Colonic mucosa (tissue), 4 donors: ENCODE data around the gene AIPL1. TPM values are rescaled to one million over a fixed set of nuclear protein-coding genes. Genes with fewer than 3 reads are reported as not detected.

Source experiments
- DNase-seq: peaks from one replicate; pipeline ENCODE4 v3.0.0-alpha.2; 2020
- H3K27ac ChIP-seq: fragments of 200-600 bp; one replicate; pipeline ENCODE4 v1.8.0; 2021
- H3K27me3 ChIP-seq: fragments of 200-600 bp; one replicate; pipeline ENCODE4 v1.8.0; 2021
- H3K36me3 ChIP-seq: fragments of 200-600 bp; one replicate; pipeline ENCODE4 v1.8.0; 2021
- H3K4me1 ChIP-seq: fragments of 200-600 bp; one replicate; pipeline ENCODE4 v1.8.0; 2021; ENCODE audit warnings: mild to moderate bottlenecking
- H3K4me3 ChIP-seq: fragments of 200-600 bp; one replicate; pipeline ENCODE4 v1.8.0; 2021
- H3K9ac ChIP-seq, 2 donors: one replicate each; pipeline ENCODE4 v1.7.0; 2013; ENCODE audit warnings: control low read depth in 2 of 2, low read depth in 2 of 2, low read length in 2 of 2
- H3K9me3 ChIP-seq: fragments of 200-600 bp; one replicate; pipeline ENCODE4 v1.8.0; 2021
- intact Hi-C: fragments of 100-400 bp; cut with DNase I; formaldehyde crosslinking; loops from one replicate; pipeline ENCODE4 v1.14.1; 2022
- total RNA-seq, 2 donors: library from RNA; stranded (reverse); fragmentation: NEBNext Ultra II Directional in 1 of 2; extraction: Animal tissue kit (Norgen Biotek cat#: 25700) in 1 of 2; gene quantifications; one replicate each; pipeline ENCODE4 v1.2.1, GENCODE V29; 2021
- TF ChIP-seq, protein P1 (sequence below): fragments of 200-600 bp; IDR thresholded peaks from one replicate; pipeline ENCODE4 v1.8.0; 2022; ENCODE audit warnings: antibody characterized with exemption, mild to moderate bottlenecking
- donor health status: healthy.
- donor health status: DM: no; HTN: no; CAD: no.
- donor health status: DM: no; HTN: no; CAD: no.

The AIPL1 gene
- total RNA-seq, 2 donors from 2014 or later, result not detected

DNA sequence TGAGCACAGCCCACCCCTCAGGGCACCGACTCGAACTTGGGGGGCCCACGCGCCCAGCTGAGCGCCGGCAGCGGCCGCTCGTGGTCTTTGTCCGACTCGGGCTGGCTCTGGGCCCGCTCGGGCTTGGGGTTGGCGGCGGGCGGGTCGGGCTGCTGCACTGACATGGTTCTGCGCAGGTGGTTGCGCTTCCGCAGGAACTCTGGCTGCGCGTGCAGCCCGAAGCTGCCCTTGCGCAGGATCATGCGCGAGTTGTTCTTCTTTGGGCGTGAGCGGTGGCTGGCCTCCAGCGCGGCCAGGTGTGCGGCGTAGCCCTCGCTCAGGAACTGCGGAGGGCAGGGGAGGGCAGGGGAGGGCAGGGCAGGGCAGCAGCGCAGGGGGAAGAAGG lies 20.4 kb upstream of the AIPL1 start:
- Histone ChIP-seq H3K4me3 (no peak overlapping the region), H3K27me3 (no peaks in the 10 kb centered on the region), H3K9ac (no peak overlapping the region), H3K36me3 (no peaks in the 10 kb centered on the region), H3K27ac (no peak overlapping the region), H3K9me3 (no peaks in the 10 kb centered on the region), H3K4me1 (no peaks in the 10 kb centered on the region)
- TF ChIP-seq, protein P1, sequence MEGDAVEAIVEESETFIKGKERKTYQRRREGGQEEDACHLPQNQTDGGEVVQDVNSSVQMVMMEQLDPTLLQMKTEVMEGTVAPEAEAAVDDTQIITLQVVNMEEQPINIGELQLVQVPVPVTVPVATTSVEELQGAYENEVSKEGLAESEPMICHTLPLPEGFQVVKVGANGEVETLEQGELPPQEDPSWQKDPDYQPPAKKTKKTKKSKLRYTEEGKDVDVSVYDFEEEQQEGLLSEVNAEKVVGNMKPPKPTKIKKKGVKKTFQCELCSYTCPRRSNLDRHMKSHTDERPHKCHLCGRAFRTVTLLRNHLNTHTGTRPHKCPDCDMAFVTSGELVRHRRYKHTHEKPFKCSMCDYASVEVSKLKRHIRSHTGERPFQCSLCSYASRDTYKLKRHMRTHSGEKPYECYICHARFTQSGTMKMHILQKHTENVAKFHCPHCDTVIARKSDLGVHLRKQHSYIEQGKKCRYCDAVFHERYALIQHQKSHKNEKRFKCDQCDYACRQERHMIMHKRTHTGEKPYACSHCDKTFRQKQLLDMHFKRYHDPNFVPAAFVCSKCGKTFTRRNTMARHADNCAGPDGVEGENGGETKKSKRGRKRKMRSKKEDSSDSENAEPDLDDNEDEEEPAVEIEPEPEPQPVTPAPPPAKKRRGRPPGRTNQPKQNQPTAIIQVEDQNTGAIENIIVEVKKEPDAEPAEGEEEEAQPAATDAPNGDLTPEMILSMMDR, result no peak
- peak; percentile 71 for DNase-seq
- intact Hi-C loops, result no loop called here

DNA sequence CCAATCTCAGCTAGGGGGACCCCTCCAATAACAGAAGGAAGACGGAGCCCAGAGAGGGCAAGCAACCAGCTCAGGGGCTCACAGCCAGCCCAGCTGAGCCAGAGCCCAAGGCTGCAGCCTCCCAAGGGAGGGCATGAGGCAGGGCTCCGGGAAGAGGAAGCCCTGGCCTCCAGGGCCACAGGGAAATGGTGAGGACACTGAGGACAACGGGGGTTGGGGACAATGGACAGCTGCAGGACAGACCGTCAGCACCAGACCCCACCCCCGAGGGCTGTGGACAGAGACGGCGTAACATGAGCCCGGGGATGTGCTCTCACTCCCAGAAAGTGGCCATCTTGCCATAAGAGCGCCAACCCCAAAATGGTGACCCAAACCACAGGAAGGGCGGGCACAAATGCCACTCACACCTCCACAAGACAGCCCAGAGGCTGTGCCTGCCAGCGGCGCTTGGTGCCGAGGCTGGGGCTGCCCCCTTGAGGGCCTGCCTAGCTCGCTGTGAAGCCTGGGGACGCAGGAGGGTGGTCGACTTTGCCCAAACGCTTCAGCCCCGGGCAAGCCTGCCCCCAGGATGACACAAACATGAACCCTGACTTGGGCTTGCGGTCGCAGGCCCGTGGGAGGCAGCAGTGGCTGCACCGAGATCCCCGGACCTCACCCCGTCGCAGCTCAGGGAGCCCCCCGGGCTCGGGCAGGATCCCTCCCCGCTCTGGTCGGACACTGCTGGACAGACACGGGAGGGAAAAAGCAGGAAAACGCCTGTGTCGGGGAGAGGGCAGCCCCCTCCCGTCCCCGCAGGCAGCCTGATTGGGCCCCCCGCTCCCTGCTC lies 19.8 kb upstream of the AIPL1 start:
- H3K27me3 ChIP-seq, result no peaks in the 10 kb centered on the region
- H3K9me3 ChIP-seq, result no peaks in the 10 kb centered on the region
- H3K4me1 ChIP-seq, result no peaks in the 10 kb centered on the region
- no peak overlapping the region for H3K4me3 ChIP-seq
- DNase-seq, result no peak
- intact Hi-C loops, result no loop called here
- H3K9ac ChIP-seq, result no peak overlapping the region
- TF ChIP-seq, protein P1, result no peak
- H3K36me3 ChIP-seq, result no peaks in the 10 kb centered on the region
- H3K27ac ChIP-seq, result no peak overlapping the region

DNA sequence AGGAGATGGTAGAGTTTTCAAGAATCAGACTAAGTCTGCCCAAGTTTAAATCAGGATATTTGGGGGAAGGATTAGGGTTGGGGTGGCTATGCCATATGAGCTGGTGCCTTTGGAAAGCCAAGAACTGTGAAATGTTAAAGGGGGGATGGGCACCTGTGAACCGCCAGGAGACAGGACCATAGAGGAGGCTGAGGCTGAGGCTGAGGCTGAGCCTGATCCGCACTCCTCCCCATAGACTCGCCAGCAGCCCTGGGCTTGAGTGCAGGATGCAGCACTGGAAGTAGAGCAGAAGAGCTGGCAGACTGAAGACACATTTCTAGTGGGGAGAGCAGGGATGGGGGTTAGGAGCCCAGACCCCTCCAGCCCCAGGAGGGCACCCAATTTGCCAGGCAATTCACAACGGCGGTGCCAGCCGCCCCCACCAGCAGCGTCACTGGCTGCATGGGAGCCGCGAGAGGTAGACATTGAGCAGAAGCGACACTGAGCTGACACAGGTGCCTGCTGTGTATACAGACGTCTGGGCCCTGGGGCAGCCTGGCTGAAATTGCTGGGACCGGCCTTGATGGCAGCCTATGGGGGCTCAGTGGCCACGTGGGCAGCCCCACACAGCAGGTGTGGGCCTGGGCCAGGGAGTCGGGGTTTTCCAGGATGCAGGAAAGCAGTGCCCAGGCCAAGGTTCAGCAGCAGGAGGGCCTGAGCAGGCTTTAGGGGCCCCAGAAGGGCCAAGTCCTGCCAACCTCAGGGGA lies 18.5 kb upstream of the AIPL1 start:
- Histone ChIP-seq H3K4me3 (no peak overlapping the region), H3K36me3 (no peaks in the 10 kb centered on the region), H3K9ac (no peak overlapping the region), H3K27me3 (no peaks in the 10 kb centered on the region), H3K27ac (no peak overlapping the region), H3K9me3 (no peaks in the 10 kb centered on the region), H3K4me1 (no peaks in the 10 kb centered on the region)
- DNase-seq, result no peak
- intact Hi-C loops, result no loop called here
- TF ChIP-seq, protein P1, result no peak

DNA sequence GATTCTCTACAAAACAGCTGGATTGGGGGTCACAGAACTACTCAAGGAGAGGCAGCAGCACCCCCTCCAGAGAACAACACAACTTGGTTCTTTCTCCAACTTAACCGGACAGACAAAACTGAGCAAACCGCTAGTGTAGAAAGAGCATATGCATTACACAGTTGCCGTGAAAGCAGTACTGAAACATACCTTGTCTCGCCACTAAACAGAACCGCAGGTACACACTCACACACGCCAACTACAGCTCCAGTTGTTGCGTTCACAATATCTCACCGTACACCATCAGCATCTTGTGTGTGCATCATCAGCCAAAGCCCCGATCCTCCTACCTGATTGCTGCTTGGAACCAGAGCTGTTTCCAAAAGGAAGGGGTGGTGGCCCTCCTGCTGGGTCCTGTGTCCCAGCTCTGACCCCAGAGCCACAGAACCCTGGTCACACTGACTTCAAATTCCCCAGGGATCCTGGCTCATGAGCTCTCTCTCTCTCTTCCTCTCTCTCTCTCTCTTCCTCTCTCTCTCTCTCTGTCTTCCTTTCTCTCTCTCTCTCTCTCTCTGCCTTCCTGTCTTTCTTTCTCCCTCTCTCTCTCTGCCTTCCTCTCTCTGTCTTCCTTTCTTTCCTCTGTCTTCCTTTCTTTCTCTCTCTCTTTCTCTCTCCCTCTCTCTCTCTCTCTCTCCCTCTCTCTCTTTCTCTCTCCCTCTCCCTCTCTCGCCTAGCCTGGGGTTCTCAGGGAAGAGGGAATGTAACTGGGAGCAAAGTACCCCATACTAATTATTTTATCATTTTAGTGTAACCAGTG lies 17.7 kb upstream of the AIPL1 start:
- H3K9ac ChIP-seq, result no peak overlapping the region
- no peaks in the 10 kb centered on the region for H3K4me1 ChIP-seq
- no peak for DNase-seq

More for the DNA sequence above, 17.7 kb upstream of the AIPL1 start:
- Histone ChIP-seq H3K4me3 (no peak overlapping the region), H3K27ac (no peak overlapping the region), H3K9me3 (no peaks in the 10 kb centered on the region), H3K27me3 (no peaks in the 10 kb centered on the region), H3K36me3 (no peaks in the 10 kb centered on the region)
- intact Hi-C loops, result no loop called here
- TF ChIP-seq, protein P1, result no peak
